ENCODE results near the gene PRDM2.
"Not testable (repeated sequence)": the region's sequence is repeated elsewhere in the genome, so short reads cannot be mapped to it uniquely, and the experiment has no call there.

PRDM2 gene

GRCh38 chr1:13699936-13700520, at the start of gene PRDM2:
Gene PRDM2 (plus strand): TSS chr1:13700188. CDS start chr1:13715606, 15,418 bp downstream.
- peak; percentile 53 for DNase-seq (ENCODE audit: extremely low spot score, insufficient read length, low read depth)
- no peak for FAIRE-seq

- DNase-seq (ENCODE audit: extremely low spot score, insufficient read length, low read depth), result no peak
- no peak for FAIRE-seq
These were observed 48.7 kb upstream of the PRDM2 start for GRCh38 chr1:13651279-13651678.

GRCh38 chr1:13652238-13652637, 47.8 kb upstream of the PRDM2 start:
- DNase-seq (ENCODE audit: extremely low spot score, insufficient read length, low read depth) (no peak), FAIRE-seq (no peak)

- FAIRE-seq (no peak), DNase-seq (ENCODE audit: extremely low spot score, insufficient read length, low read depth) (no peak)
These were observed 38.4 kb upstream of the PRDM2 start for GRCh38 chr1:13661539-13661938.

- DNase-seq (ENCODE audit: extremely low spot score, insufficient read length, low read depth) (no peak), FAIRE-seq (no peak)
These were observed 37.5 kb upstream of the PRDM2 start for GRCh38 chr1:13662493-13662892.

- DNase-seq (ENCODE audit: extremely low spot score, insufficient read length, low read depth) (no peak), FAIRE-seq (no peak)
These were observed 36.0 kb upstream of the PRDM2 start for GRCh38 chr1:13663969-13664368.

- no peak for FAIRE-seq
These were observed 35.5 kb upstream of the PRDM2 start for GRCh38 chr1:13664451-13664850.

GRCh38 chr1:13666317-13666716, 33.7 kb upstream of the PRDM2 start:
- no peak for DNase-seq (ENCODE audit: extremely low spot score, insufficient read length, low read depth)
- no peak for FAIRE-seq

More at GRCh38 chr1:13664451-13664850, 35.5 kb upstream of the PRDM2 start:
- DNase-seq (ENCODE audit: extremely low spot score, insufficient read length, low read depth), result no peak

- DNase-seq (ENCODE audit: extremely low spot score, insufficient read length, low read depth), result no peak
- FAIRE-seq, result peak; percentile 75
These were observed 32.3 kb upstream of the PRDM2 start for GRCh38 chr1:13667691-13668090.

GRCh38 chr1:13674377-13674776, 25.6 kb upstream of the PRDM2 start:
- FAIRE-seq, result no peak

GRCh38 chr1:13675151-13675651, 24.8 kb upstream of the PRDM2 start:
- FAIRE-seq, result no peak

More at GRCh38 chr1:13674377-13674776, 25.6 kb upstream of the PRDM2 start:
- DNase-seq (ENCODE audit: extremely low spot score, insufficient read length, low read depth), result no peak

GRCh38 chr1:13677896-13678295, 22.1 kb upstream of the PRDM2 start:
- DNase-seq (ENCODE audit: extremely low spot score, insufficient read length, low read depth) (no peak), FAIRE-seq (no peak)

More at GRCh38 chr1:13675151-13675651, 24.8 kb upstream of the PRDM2 start:
- DNase-seq (ENCODE audit: extremely low spot score, insufficient read length, low read depth), result no peak

- no peak for DNase-seq (ENCODE audit: extremely low spot score, insufficient read length, low read depth)
These were observed 20.3 kb upstream of the PRDM2 start for GRCh38 chr1:13679651-13680050.

GRCh38 chr1:13680609-13681008, 19.4 kb upstream of the PRDM2 start:
- DNase-seq (ENCODE audit: extremely low spot score, insufficient read length, low read depth), result not testable (repeated sequence)

More at GRCh38 chr1:13679651-13680050, 20.3 kb upstream of the PRDM2 start:
- no peak for FAIRE-seq

GRCh38 chr1:13681921-13682320, 18.1 kb upstream of the PRDM2 start:
- no peak for DNase-seq (ENCODE audit: extremely low spot score, insufficient read length, low read depth)
- no peak for FAIRE-seq

More at GRCh38 chr1:13680609-13681008, 19.4 kb upstream of the PRDM2 start:
- not testable (repeated sequence) for FAIRE-seq

GRCh38 chr1:13682444-13682843, 17.5 kb upstream of the PRDM2 start:
- no peak for FAIRE-seq
- no peak for DNase-seq (ENCODE audit: extremely low spot score, insufficient read length, low read depth)

- no peak for FAIRE-seq
- DNase-seq (ENCODE audit: extremely low spot score, insufficient read length, low read depth), result no peak
These were observed 16.8 kb upstream of the PRDM2 start for GRCh38 chr1:13683206-13683605.

GRCh38 chr1:13687151-13687715, 12.8 kb upstream of the PRDM2 start:
- DNase-seq (ENCODE audit: extremely low spot score, insufficient read length, low read depth) (no peak), FAIRE-seq (no peak)

GRCh38 chr1:13693094-13693493, 6.9 kb upstream of the PRDM2 start:
- DNase-seq (ENCODE audit: extremely low spot score, insufficient read length, low read depth); FAIRE-seq: not testable (repeated sequence)

GRCh38 chr1:13694886-13695684, 4.9 kb upstream of the PRDM2 start:
- FAIRE-seq (no peak), DNase-seq (ENCODE audit: extremely low spot score, insufficient read length, low read depth) (no peak)

- DNase-seq (ENCODE audit: extremely low spot score, insufficient read length, low read depth) (no peak), FAIRE-seq (no peak)
These were observed 2.2 kb upstream of the PRDM2 start for GRCh38 chr1:13697738-13698137.
